Bronchial epithelial cell (primary cell): ENCODE measurements around the gene DIAPH1. TPM values are rescaled to one million over a fixed set of nuclear protein-coding genes. Genes with fewer than 3 reads are reported as not detected.

Experiments
- DNase-seq: peaks from one replicate; pipeline ENCODE4 v3.0.0-alpha.2; 2010; ENCODE audit warnings: low read depth
- FAIRE-seq: peaks from 2 replicates; lab custom pipeline; 2011; peaks lifted over from hg19 to GRCh38; lab: Jason Lieb, UNC
- H3K27me3 ChIP-seq: 2 replicates; pipeline ENCODE4 v1.5.1; 2011; ENCODE audit warnings: low read length; ENCODE audit not compliant: control insufficient read depth, insufficient read depth
- H3K36me3 ChIP-seq: 2 replicates; pipeline ENCODE4 v1.5.1; 2011; ENCODE audit warnings: low read length; ENCODE audit not compliant: control insufficient read depth, insufficient read depth
- H3K4me3 ChIP-seq: 2 replicates; pipeline ENCODE4 v1.5.1; 2011; ENCODE audit warnings: mild to moderate bottlenecking, low read depth, low read length, control low read depth
- CTCF ChIP-seq: IDR thresholded peaks from 2 replicates; pipeline ENCODE4 v1.5.1; 2011; ENCODE audit warnings: mild to moderate bottlenecking, moderate library complexity, low read length, control low read depth, inconsistent platforms; ENCODE audit not compliant: insufficient read depth, severe bottlenecking
- total RNA-seq: library from RNA; depleted of rRNA; stranded (reverse); fragments of >200 nt; gene quantifications from 2 replicates; pipeline ENCODE4 v1.2.1, GENCODE V29; 2014

Gene DIAPH1
- total RNA-seq, 1 donor from 2014 or later, result 48.2 TPM

DNA sequence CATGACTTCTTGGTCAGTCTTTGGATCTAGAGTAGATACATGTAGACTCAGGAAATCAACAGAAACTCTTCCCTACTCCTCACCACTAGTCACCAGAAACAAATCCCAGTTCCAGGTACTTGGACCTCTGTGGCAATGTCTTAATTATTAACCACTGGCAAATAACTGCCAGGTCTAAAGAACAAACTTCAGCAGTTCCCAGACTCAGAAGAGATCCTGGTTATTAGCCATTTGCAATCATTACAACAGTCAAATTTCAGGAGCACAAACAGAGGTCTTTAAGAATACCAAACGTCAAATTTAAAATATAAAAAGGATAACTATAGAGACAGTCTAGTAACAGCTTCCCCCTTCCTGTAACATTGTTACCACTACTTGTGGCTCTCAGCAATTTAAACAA lies 10.2 kb downstream of the DIAPH1 start:
- Histone ChIP-seq H3K4me3 (no peak overlapping the region), H3K36me3 (peaks cover 1% of the 10 kb centered on the region), H3K27me3 (no peaks in the 10 kb centered on the region)
- DNase-seq, result no peak
- FAIRE-seq, result no peak
- TF ChIP-seq CTCF, result no peak

DNA sequence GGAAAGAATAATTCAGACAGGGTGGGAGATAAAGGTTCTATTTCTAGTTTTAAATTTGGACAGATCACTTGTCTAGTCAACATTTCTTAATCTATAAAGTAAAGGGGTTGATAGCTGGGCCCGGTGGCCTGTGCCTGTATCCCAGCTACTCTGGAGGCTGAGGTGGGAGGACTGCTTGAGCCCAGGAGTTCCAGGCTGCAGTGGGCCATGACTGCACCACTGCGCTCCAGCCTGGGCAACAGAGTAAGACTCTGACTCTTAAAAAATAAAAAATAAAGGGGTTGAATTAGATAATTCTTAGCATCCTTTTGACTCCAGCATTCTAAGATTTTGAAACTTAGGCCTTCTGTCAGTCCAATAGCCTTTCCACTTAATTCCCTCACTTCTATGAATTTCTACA lies 10.8 kb downstream of the DIAPH1 start:
- no peak for FAIRE-seq
- no peaks in the 10 kb centered on the region for H3K27me3 ChIP-seq

DNA sequence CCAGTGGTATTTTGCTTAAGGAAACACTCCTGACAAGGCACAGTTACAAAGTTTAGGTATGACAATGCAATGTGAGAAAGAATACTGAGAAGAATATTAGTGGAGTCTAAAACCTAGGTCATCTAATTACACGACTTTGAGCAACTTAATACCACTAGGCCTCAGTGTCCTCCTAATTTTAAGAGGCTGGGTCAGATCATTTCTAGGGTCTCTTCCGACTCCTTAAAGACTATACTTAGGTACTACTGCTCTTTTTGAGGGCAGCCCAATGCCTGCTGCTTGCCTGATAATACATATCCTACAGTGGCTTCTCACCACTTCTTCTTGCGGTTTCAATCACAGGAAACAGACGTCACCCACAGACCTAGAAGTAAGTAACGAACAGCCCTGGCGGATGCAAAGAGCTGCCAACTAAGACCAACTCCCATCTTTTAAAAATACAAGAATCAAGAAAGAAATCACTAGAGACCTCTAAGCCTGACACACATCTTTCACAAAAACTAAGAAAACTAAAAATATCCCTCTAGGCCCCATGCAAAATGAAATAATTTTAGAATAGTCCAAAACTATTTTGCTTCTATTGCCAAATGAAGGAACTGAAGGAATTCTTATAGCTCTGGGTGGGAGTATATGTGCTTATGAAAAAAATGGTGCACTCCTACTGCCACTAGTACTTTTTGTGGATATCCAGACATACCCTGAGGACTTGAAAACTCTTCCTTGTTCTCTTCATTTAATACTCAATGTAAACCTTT lies 13.1 kb downstream of the DIAPH1 start:
- TF ChIP-seq CTCF, result no peak
- H3K27me3 ChIP-seq, result no peaks in the 10 kb centered on the region
- FAIRE-seq (no peak), DNase-seq (no peak)
- no peaks in the 10 kb centered on the region for H3K36me3 ChIP-seq
- no peak overlapping the region for H3K4me3 ChIP-seq

More for the DNA sequence above, 10.8 kb downstream of the DIAPH1 start:
- no peak for TF ChIP-seq CTCF
- DNase-seq, result no peak
- Histone ChIP-seq H3K4me3 (no peak overlapping the region), H3K36me3 (peaks cover 1% of the 10 kb centered on the region)

DNA sequence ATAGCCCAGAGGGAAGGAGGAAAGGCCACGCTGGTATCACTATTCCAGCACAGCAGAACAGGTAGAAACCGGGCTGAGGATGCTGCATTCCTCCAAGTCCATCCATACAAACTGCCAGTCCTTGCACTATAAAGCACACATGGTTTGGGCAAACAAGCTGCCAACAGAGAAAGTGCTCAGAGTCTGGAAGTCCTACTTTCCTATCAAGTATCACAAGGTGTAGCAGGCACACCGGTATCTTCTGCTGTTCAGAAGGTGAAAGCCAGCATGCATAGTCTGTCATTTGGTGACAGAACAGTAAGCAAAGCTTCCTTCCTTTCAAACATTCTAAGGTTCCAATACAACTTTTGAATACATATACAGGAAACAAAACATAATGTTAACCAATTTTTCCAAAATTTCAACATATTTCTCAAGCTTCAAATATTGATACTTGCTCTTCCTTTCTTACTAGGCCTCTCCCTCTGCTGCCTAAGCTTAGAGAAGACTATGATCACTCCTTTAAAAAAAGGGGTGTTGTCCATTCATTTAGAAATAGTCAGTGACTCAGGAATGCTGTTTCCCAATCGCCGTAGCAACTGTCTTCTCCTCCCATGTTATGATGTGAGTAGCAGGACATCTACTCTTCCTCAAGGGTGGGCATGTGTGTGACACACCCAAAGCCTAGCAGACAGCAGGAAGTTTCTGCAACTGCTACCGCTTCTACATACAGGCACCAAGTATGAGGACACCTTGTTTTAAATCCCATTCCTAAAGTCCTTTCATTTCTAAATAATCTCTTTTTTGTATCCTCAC lies 14.7 kb downstream of the DIAPH1 start:
- Histone ChIP-seq H3K4me3 (no peak overlapping the region), H3K27me3 (no peaks in the 10 kb centered on the region), H3K36me3 (no peaks in the 10 kb centered on the region)
- TF ChIP-seq CTCF, result no peak
- DNase-seq (peak; percentile 99), FAIRE-seq (peak; percentile 85)

DNA sequence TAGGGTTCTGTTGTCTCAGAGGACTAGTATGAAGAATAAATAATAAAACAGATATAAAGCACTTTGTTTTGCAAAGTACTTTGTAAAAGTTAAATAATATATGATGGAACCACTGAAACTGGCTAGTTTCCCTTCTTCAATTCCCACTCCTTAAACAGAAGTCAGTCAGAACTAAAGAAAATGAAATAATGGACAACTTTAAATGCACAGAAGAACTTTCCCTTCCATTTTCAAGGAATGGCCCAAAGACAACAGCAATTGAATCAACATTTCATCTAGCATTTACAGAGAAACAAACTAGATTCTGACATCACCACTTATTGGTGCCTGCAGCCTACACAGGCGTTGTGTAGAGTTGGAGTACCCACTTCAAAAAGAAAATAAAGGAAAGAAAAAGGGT lies 16.2 kb downstream of the DIAPH1 start:
- Histone ChIP-seq H3K36me3 (no peaks in the 10 kb centered on the region), H3K27me3 (no peaks in the 10 kb centered on the region), H3K4me3 (no peak overlapping the region)
- TF ChIP-seq CTCF, result no peak
- no peak for FAIRE-seq
- DNase-seq, result no peak
